SJCRH30 (cell line): ENCODE data around the gene TMEM87B. TPM values are rescaled to one million over a fixed set of nuclear protein-coding genes. Genes with fewer than 3 reads are reported as not detected.
"Not testable (repeated sequence)": the region's sequence is repeated elsewhere in the genome, so short reads cannot be mapped to it uniquely, and the experiment has no call there.

Experiments used
- DNase-seq, 2 experiments: peaks; one replicate each; pipeline ENCODE4 v3.0.0-alpha.2; 2015 to 2020
- H3K27ac ChIP-seq: fragments of 250-450 bp; sonication (Bioruptor Pico); 2 replicates; pipeline ENCODE4 v1.5.1; 2020; ENCODE audit warnings: mild to moderate bottlenecking, moderate library complexity
- H3K27me3 ChIP-seq: fragments of 250-450 bp; sonication (Bioruptor Pico); 2 replicates; pipeline ENCODE4 v1.5.1; 2020; ENCODE audit warnings: mild to moderate bottlenecking, moderate library complexity
- H3K36me3 ChIP-seq: fragments of 250-450 bp; sonication (Bioruptor Pico); 2 replicates; pipeline ENCODE4 v1.5.1; 2020; ENCODE audit warnings: mild to moderate bottlenecking, moderate library complexity
- H3K4me1 ChIP-seq: fragments of 250-450 bp; sonication (Bioruptor Pico); 2 replicates; pipeline ENCODE4 v1.5.1; 2020; ENCODE audit warnings: mild to moderate bottlenecking, moderate library complexity
- H3K4me3 ChIP-seq: fragments of 250-450 bp; sonication (Bioruptor Pico); 2 replicates; pipeline ENCODE4 v1.5.1; 2020; ENCODE audit warnings: mild to moderate bottlenecking, moderate library complexity
- H3K9me3 ChIP-seq: fragments of 250-450 bp; sonication (Bioruptor Pico); replicated peaks from 2 replicates; pipeline ENCODE4 v1.5.1; 2020; ENCODE audit warnings: mild to moderate bottlenecking, moderate library complexity
- total RNA-seq: library from RNA; depleted of rRNA; stranded (reverse); fragments of >200 nt; shearing (Covaris generic); gene quantifications from 2 replicates; pipeline ENCODE4 v1.2.3, GENCODE V29; 2014

Gene TMEM87B
- total RNA-seq, 1 experiment from 2014 or later = 6.9 TPM

- not testable (repeated sequence) for H3K4me1 ChIP-seq, H3K27me3 ChIP-seq, H3K27ac ChIP-seq, H3K9me3 ChIP-seq, H3K4me3 ChIP-seq, DNase-seq, H3K36me3 ChIP-seq
Observed at GRCh38 chr2:112139661-112140204, 84.7 kb downstream of the TMEM87B start.

DNA sequence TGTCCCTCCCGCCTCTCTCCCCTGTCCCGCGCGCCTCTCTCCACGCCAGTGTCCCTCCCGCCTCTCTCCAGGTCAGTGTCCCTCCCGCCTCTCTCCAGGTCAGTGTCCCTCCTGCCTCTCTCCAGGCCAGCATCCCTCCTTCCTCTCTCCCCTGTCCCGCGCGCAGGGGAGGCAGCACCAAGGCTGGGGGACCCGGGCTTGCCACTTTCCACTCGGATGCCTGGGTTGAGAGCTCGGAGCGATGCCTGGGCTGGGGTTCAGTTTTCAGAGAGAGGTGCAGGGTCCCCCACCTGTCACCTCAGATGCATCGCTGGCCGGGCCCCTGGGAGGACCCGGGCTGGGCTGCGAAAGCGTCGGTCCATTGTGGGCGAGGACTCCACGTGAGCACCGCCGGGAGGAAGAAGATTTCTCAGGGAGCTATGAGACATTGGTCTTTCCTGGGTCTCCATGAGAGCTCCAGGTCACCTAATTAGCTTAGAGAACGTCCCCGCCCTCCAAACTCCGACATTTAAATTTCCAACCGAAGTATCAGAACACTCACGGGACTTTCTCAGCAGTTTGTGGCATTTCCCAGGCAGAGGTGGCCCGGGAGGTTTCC lies 85.2 kb downstream of the TMEM87B start:
- no peak for DNase-seq
- Histone ChIP-seq H3K27me3 (no peaks in the 10 kb centered on the region), H3K4me1 (no peaks in the 10 kb centered on the region), H3K27ac (no peak overlapping the region), H3K4me3 (no peak overlapping the region), H3K36me3 (no peaks in the 10 kb centered on the region), H3K9me3 (no peaks in the 10 kb centered on the region)

DNA sequence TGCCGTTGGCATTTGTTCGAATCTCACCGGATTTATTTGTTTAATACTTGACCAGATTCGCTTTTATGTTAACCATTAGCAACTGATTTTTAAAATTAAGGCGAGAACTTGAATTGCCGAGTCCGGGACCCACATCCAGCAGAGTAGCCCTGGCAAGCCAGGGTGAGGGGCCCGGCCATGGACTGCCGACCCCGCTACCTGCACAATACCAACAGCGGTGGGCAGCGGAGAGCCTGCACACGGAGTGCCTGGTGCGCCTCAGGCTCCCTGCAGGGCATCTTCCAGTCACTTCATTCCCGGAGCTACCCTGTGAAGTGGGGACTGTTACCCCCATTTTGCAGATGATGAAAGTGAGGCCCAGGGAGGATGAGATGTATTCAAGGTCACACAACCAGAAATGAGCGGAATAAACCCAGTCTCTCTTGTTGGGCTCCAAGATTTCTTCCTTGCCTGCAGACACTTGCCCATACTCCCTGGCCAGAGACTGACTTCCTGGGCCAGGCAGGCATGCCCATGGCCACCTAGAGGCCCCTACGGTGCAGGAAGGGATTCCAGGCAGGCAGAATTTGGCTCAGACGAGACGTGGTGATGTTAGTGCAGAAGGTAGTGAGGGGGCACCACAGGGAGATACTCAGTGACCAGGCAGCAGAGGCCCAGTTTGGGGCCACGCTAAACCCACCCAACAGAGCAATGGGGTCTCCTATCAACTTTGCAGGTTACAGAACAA lies 86.0 kb downstream of the TMEM87B start:
- H3K4me1 ChIP-seq = no peaks in the 10 kb centered on the region
- no peak overlapping the region for H3K27ac ChIP-seq
- no peaks in the 10 kb centered on the region for H3K36me3 ChIP-seq
- H3K27me3 ChIP-seq = no peaks in the 10 kb centered on the region
- no peak overlapping the region for H3K4me3 ChIP-seq
- DNase-seq = no peak
- H3K9me3 ChIP-seq = no peaks in the 10 kb centered on the region

DNA sequence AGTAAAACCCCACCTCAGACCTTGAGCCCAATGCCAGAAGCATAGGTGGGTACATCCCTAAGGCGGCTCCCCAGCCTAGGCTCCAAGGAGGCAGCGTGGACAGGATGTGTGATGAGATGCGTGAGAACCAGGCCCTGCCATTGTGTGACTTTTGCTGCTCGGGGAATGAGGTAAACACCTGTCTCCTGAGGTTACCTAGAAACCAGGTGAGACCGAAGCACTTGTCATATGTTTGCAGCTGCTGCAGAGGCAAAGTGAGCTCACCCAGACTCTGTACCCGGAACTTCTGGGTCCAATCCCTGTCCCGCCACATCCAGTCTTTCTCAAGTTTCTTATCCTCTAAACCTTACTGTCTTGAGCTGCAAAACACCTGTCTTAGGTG lies 86.5 kb downstream of the TMEM87B start:
- no peaks in the 10 kb centered on the region for H3K27me3 ChIP-seq
- DNase-seq = no peak
- H3K9me3 ChIP-seq = no peaks in the 10 kb centered on the region
- no peak overlapping the region for H3K4me3 ChIP-seq
- no peaks in the 10 kb centered on the region for H3K4me1 ChIP-seq
- H3K36me3 ChIP-seq = no peaks in the 10 kb centered on the region
- H3K27ac ChIP-seq = no peak overlapping the region

- no peaks in the 10 kb centered on the region for H3K4me1 ChIP-seq
- no peaks in the 10 kb centered on the region for H3K9me3 ChIP-seq
- H3K36me3 ChIP-seq = no peaks in the 10 kb centered on the region
- no peak overlapping the region for H3K27ac ChIP-seq
- no peak overlapping the region for H3K4me3 ChIP-seq
- DNase-seq = no peak
- no peaks in the 10 kb centered on the region for H3K27me3 ChIP-seq
Observed at GRCh38 chr2:112142525-112143078, 87.5 kb downstream of the TMEM87B start.

DNA sequence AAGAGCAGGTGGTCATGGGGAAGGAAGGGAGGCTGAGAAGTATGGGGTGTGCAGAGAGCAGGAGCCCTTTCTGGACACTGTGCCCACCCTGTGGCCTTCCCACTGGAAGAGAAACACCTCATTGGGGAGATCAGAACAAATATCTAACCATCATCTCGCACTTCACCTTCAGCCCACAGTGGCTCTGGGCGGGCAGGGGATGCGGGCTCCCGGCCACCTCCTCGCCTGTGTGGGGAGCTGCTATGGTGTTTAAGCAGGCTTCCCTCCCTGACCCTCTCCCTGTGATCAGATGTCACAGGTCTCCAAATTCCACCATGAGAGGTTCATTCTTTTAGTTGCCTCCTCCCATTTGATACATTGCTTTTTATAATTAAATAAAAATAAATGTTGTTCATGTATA lies 88.1 kb downstream of the TMEM87B start:
- Histone ChIP-seq H3K4me3 (no peak overlapping the region), H3K27me3 (no peaks in the 10 kb centered on the region), H3K9me3 (no peaks in the 10 kb centered on the region), H3K36me3 (no peaks in the 10 kb centered on the region), H3K27ac (no peak overlapping the region), H3K4me1 (no peaks in the 10 kb centered on the region)
- DNase-seq = no peak

- no peaks in the 10 kb centered on the region for H3K9me3 ChIP-seq
- no peaks in the 10 kb centered on the region for H3K4me1 ChIP-seq
- H3K4me3 ChIP-seq = no peak overlapping the region
- DNase-seq = no peak
- no peaks in the 10 kb centered on the region for H3K36me3 ChIP-seq
- no peaks in the 10 kb centered on the region for H3K27me3 ChIP-seq
- no peak overlapping the region for H3K27ac ChIP-seq
Observed at GRCh38 chr2:112144966-112145365, 89.9 kb downstream of the TMEM87B start.

GRCh38 chr2:112147382-112148168 lies 92.5 kb downstream of the TMEM87B start:
- Histone ChIP-seq H3K27ac (no peak overlapping the region), H3K9me3 (no peaks in the 10 kb centered on the region), H3K36me3 (no peaks in the 10 kb centered on the region), H3K4me1 (no peaks in the 10 kb centered on the region), H3K27me3 (no peaks in the 10 kb centered on the region), H3K4me3 (no peak overlapping the region)
- DNase-seq = no peak

GRCh38 chr2:112148477-112148876 lies 93.4 kb downstream of the TMEM87B start:
- H3K36me3 ChIP-seq = no peaks in the 10 kb centered on the region
- H3K9me3 ChIP-seq = no peaks in the 10 kb centered on the region
- no peak for DNase-seq
- H3K27me3 ChIP-seq = no peaks in the 10 kb centered on the region
- H3K4me3 ChIP-seq = no peak overlapping the region
- H3K27ac ChIP-seq = no peak overlapping the region
- H3K4me1 ChIP-seq = no peaks in the 10 kb centered on the region

DNA sequence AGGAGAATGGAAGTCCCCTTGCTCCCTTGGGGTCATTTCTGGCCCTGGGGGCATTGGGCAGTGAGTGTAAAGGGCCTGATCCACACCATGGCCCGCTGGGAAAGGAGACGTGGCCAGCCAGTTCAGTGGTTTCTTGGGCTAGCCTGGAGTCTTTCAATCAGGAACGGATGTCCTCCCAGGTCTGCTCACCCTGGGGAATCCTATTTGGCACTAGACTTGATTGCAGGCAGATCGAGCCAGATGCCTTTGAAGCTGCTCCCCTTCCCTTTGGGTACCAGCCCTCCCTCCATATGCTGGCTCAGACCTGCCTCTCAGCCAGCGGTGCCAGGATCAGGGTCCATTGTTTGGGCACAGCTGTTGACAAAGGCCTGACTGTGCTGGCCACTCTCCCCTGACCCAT lies 94.1 kb downstream of the TMEM87B start:
- DNase-seq = no peak
- no peak overlapping the region for H3K4me3 ChIP-seq
- H3K9me3 ChIP-seq = no peaks in the 10 kb centered on the region
- H3K4me1 ChIP-seq = no peaks in the 10 kb centered on the region
- H3K27me3 ChIP-seq = no peaks in the 10 kb centered on the region
- no peaks in the 10 kb centered on the region for H3K36me3 ChIP-seq
- no peak overlapping the region for H3K27ac ChIP-seq

GRCh38 chr2:112149866-112150435 lies 94.9 kb downstream of the TMEM87B start:
- Histone ChIP-seq H3K36me3 (no peaks in the 10 kb centered on the region), H3K27ac (no peak overlapping the region), H3K9me3 (no peaks in the 10 kb centered on the region), H3K4me1 (no peaks in the 10 kb centered on the region), H3K27me3 (no peaks in the 10 kb centered on the region), H3K4me3 (no peak overlapping the region)
- no peak for DNase-seq

GRCh38 chr2:112150447-112150846 lies 95.4 kb downstream of the TMEM87B start:
- Histone ChIP-seq H3K27me3 (no peaks in the 10 kb centered on the region), H3K36me3 (no peaks in the 10 kb centered on the region), H3K4me3 (no peak overlapping the region), H3K27ac (no peak overlapping the region), H3K4me1 (peaks cover 3% of the 10 kb centered on the region), H3K9me3 (no peaks in the 10 kb centered on the region)
- no peak for DNase-seq

DNA sequence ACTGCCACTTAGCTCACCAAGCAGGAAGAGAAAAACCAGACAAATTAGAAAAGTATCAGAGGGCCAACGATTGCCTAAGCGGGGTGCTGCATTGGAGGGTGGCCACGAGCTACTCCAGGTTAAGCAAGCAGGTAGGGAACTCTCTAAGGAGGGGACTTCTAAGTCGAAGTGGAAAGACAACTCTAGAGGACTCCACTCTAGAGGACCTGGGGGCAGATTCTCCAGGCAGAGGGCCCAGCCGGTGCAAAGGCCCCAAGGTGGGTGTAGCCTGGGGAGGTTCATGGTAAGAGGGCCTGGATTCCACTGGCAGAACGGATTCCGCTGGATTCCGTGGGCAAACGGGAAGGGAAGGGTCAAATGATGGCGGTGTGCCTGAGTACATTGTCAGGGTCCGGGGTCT lies 95.8 kb downstream of the TMEM87B start:
- DNase-seq = no peak
- Histone ChIP-seq H3K27me3 (no peaks in the 10 kb centered on the region), H3K4me3 (no peak overlapping the region), H3K4me1 (peaks cover 4% of the 10 kb centered on the region), H3K27ac (no peak overlapping the region), H3K36me3 (no peaks in the 10 kb centered on the region), H3K9me3 (no peaks in the 10 kb centered on the region)

DNA sequence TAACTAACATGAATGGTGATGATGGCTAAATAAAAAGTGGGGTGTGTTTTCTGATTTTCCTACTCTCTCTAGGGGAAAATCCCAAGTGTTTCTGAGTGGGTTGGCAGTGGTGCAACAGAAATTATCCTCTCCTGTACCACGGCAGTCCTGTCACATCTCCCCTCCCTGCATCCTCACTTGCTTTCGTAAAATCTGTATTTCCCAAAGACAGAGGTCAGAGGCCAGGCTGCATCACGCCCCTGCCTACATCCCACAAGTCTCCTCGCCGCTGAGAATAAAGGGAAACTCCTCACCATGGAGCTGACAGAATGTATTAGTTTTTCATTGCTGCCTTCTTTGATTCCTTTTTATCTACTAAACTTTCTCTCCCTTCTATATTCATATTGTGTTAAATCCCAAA lies 96.2 kb downstream of the TMEM87B start:
- no peaks in the 10 kb centered on the region for H3K36me3 ChIP-seq
- H3K9me3 ChIP-seq = no peaks in the 10 kb centered on the region
- no peak overlapping the region for H3K4me3 ChIP-seq
- no peak overlapping the region for H3K27ac ChIP-seq
- H3K4me1 ChIP-seq = peaks cover 4% of the 10 kb centered on the region
- DNase-seq = no peak
- no peaks in the 10 kb centered on the region for H3K27me3 ChIP-seq
